ENCODE measurements around the gene UBE2L6. TPM values are rescaled to one million over a fixed set of nuclear protein-coding genes. Genes with fewer than 3 reads are reported as not detected.
"Not testable (repeated sequence)": the region's sequence is repeated elsewhere in the genome, so short reads cannot be mapped to it uniquely, and the experiment has no call there.

The UBE2L6 gene
- total and polyA plus RNA-seq, 2 donors, result 25.6 to 76.8 TPM

DNA sequence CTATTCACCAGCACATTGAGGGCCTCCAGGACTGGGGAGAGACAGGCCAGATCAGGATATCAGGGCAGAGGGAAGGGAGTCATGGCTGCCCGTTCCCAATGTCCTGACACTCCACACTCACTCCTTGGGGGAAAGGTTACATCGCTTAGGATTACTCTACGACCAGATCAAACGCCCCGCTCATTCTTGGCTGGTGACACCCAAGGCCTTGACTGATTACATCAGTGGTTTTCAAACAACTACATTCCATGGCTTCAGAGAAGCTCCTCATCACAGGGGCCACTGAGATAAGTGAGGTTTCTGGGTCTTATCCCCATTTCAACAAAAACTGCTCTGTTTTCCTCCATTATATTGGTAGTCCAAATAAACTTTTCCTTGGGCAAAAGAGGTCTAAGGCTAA, 15.0 kb downstream of the UBE2L6 start:
- DNase-seq (ENCODE audit: extremely low spot score), result no peak
- no peaks in the 10 kb centered on the region for H3K4me1 ChIP-seq (ENCODE audit: insufficient read depth)
- no peak overlapping the region for H3K4me3 ChIP-seq (ENCODE audit: low read depth, low read length)
- WGBS, result 80% methylated on average over 5 of the region's 5 CpGs
- no peak overlapping the region for H3K27ac ChIP-seq (ENCODE audit: low read depth)
- peaks cover 6% of the 10 kb centered on the region for H3K36me3 ChIP-seq (ENCODE audit: insufficient read depth)

DNA sequence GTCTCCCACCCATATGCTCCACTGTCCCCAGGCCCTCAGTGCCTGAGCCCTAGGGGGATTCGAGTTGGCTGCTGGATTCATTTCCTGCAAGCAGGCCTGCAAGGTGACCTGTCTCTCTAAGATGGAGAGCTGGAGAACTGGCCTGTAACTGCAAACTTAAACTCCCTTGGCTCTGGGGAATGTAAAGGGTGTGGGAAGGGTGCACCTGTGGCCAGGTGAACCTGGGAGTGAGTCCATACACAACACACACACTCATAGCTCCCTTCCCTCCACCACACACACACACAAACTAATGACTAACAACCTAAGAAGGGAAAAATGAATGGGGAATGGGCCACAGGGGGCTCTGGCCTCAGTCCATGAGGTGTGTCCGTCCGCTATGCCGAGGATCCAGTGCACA, 15.5 kb downstream of the UBE2L6 start:
- H3K4me1 ChIP-seq (ENCODE audit: insufficient read depth), result no peaks in the 10 kb centered on the region
- WGBS, result 96% methylated on average over 4 of the region's 4 CpGs
- no peak for DNase-seq (ENCODE audit: extremely low spot score)
- H3K4me3 ChIP-seq (ENCODE audit: low read depth, low read length), result no peak overlapping the region
- H3K36me3 ChIP-seq (ENCODE audit: insufficient read depth), result peaks cover 6% of the 10 kb centered on the region
- H3K27ac ChIP-seq (ENCODE audit: low read depth), result no peak overlapping the region

DNA sequence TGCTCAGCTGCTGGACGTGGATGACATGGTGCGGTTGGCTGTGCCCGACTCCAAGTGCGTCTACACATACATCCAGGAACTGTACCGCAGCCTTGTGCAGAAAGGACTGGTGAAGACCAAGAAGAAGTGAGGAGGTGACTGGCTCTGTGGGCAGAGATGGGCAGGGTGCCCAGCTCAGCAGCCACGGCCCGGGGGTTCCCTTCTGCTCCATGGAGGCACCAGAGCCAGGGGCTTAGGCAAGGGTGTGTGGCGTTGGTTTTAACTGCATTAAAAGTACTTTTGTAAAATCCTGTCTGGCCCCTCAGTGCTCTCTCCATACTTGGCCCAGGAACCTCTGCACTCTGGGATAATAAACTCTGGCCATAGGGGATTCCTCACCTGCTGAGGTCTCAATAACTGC, 17.5 kb downstream of the UBE2L6 start:
- DNase-seq (ENCODE audit: extremely low spot score), result no peak
- Histone ChIP-seq H3K4me1 (ENCODE audit: insufficient read depth) (no peaks in the 10 kb centered on the region), H3K4me3 (ENCODE audit: low read depth, low read length) (no peak overlapping the region), H3K27ac (ENCODE audit: low read depth) (no peak overlapping the region), H3K36me3 (ENCODE audit: insufficient read depth) (peaks cover 6% of the 10 kb centered on the region)
- WGBS, result 87% methylated on average over 8 of the region's 8 CpGs

DNA sequence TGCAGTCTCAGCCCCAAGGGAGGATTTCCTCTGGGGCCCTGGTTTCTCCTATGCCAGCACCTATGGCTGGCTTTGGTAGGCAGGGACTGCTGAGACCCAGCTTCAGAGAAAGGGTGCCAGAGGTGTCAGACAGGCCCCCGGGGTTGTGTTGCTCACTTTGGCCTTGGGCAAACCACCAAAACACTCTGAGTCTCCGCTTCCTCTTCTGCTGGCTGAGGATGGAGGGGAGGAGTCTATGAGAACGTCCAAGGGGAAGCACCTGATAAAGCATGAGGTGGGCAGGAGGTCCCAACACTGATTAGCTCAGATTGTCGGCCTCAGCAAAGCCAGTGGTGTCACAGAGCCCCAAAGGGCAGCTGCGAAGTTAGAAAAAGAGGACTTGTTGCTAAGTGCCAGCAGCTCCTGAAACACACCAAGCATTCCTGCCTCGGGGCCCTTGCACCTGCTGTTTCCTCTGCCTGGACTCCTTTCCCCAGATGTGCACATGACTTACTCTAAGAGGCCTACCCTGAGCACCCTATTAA, 19.6 kb downstream of the UBE2L6 start:
- H3K4me3 ChIP-seq (ENCODE audit: low read depth, low read length), result no peak overlapping the region
- H3K4me1 ChIP-seq (ENCODE audit: insufficient read depth), result no peaks in the 10 kb centered on the region
- no peak overlapping the region for H3K27ac ChIP-seq (ENCODE audit: low read depth)
- DNase-seq (ENCODE audit: extremely low spot score), result no peak
- WGBS, result 52% methylated on average over 6 of the region's 6 CpGs
- peaks cover 6% of the 10 kb centered on the region for H3K36me3 ChIP-seq (ENCODE audit: insufficient read depth)

DNA sequence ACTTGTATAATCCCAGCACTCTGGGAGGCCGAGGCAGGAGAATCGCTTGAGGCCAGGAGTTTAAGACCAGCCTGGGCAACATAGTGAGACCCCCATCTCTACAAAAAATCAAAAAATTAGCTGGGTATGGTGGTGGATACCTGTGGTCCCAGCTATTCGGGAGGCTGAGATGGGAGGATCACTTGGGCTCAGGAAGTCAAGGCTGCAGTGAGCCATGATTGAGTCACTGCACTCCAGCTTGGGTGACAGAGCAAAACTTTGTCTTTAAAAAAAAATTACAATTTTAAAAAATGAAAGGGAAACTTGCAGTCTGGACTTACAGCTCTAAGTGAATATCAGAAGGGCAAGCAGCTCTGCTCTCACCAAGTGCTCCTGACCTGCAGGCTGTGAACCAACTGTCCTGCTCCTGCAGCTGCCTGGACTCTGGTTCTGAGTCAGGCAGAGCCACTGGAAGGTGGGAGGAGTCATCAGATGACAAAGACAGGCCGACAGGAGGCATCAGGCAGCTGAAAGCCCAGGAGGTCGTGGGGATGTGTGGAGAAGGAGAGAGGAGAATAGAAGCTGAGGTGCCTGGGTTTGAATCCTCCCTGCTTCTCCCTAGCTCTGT, 20.5 kb downstream of the UBE2L6 start:
- Histone ChIP-seq H3K4me3 (ENCODE audit: low read depth, low read length) (no peak overlapping the region), H3K4me1 (ENCODE audit: insufficient read depth) (no peaks in the 10 kb centered on the region), H3K36me3 (ENCODE audit: insufficient read depth) (peaks cover 2% of the 10 kb centered on the region), H3K27ac (ENCODE audit: low read depth) (no peak overlapping the region)
- no peak for DNase-seq (ENCODE audit: extremely low spot score)
- WGBS, result 61% methylated on average over 5 of the region's 5 CpGs

DNA sequence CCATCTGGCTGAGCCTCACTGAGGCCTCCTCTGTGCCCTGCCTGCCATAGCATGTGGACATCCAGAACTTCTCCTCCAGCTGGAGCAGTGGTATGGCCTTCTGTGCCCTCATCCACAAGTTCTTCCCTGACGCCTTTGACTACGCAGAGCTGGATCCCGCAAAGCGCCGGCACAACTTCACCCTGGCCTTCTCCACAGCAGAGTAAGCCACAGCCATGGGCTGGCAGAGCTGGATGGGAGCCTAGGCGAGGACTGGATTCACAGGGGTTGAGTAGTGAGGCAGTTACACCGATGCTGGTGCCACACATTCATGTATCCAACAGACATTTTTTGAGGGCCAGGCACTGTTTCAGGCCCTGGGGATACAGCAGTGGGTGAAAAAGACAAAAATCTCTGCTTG, 21.0 kb downstream of the UBE2L6 start:
- Histone ChIP-seq H3K4me1 (ENCODE audit: insufficient read depth) (no peaks in the 10 kb centered on the region), H3K4me3 (ENCODE audit: low read depth, low read length) (no peak overlapping the region), H3K27ac (ENCODE audit: low read depth) (no peak overlapping the region), H3K36me3 (ENCODE audit: insufficient read depth) (no peaks in the 10 kb centered on the region)
- WGBS, result 96% methylated on average over 7 of the region's 7 CpGs
- DNase-seq (ENCODE audit: extremely low spot score), result no peak

DNA sequence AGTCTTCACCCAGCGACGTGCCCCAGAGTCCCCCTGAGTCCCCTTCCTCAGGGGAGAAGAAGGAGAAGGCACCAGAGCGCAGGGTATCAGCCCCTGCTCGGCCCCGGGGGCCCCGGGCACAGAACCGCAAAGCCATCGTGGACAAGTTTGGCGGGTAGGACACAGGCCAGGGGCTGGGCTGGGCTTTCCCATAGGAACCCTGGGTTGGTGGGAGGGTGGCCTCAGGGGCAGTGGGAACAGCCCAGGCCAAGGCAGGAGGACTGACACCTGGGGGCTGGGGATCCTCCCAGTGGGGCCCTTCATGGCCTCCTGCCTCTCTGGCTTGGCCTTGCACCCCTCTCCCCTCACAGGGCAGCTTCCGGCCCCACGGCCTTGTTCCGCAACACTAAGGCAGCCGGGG, 21.6 kb downstream of the UBE2L6 start:
- no peak for DNase-seq (ENCODE audit: extremely low spot score)
- H3K27ac ChIP-seq (ENCODE audit: low read depth), result no peak overlapping the region
- no peak overlapping the region for H3K4me3 ChIP-seq (ENCODE audit: low read depth, low read length)
- no peaks in the 10 kb centered on the region for H3K36me3 ChIP-seq (ENCODE audit: insufficient read depth)
- no peaks in the 10 kb centered on the region for H3K4me1 ChIP-seq (ENCODE audit: insufficient read depth)
- 89% methylated on average over 13 of the region's 13 CpGs for WGBS

DNA sequence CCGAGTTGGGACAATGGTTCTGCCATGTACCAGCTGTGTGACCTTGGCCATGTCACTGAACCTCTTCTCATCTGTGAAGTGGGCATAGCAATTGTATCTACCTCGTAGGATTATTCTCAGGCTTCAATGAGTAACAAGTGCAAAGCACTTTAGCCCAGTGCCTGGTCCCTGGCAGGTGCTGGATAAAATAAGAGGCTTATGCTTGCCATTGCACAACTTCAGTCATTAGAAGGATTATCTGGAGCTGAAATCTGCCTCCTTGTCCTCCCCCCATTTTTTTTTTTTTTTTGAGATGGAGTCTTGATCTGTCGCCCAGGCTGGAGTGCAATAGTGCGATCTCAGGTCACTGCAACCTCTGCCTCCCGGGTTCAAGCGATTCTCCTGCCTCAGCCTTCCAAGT, 22.9 kb downstream of the UBE2L6 start:
- Histone ChIP-seq H3K4me1 (ENCODE audit: insufficient read depth) (no peaks in the 10 kb centered on the region), H3K27ac (ENCODE audit: low read depth) (no peak overlapping the region), H3K4me3 (ENCODE audit: low read depth, low read length) (no peak overlapping the region), H3K36me3 (ENCODE audit: insufficient read depth) (no peaks in the 10 kb centered on the region)
- WGBS, result 88% methylated on average over 6 of the region's 6 CpGs
- no peak for DNase-seq (ENCODE audit: extremely low spot score)

DNA sequence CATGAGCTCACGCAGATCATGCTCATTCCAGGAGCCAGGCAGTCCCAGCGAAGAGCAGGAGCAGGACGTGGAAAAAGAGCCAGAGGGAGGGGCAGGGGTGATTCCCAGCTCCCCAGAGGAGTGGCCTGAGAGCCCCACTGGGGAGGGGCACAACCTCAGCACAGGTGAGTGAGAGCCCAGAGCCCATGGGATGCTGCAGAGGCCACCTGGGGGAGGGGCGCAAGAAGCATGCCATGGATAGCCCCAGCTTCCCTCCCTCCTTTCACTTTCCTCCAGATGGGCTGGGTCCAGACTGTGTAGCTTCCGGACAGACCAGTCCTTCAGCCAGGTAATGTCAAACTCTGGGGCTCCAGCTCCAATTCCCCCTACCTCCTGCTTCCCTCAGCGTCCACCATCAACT, 23.9 kb downstream of the UBE2L6 start:
- Histone ChIP-seq H3K27ac (ENCODE audit: low read depth) (no peak overlapping the region), H3K36me3 (ENCODE audit: insufficient read depth) (no peaks in the 10 kb centered on the region), H3K4me1 (ENCODE audit: insufficient read depth) (no peaks in the 10 kb centered on the region), H3K4me3 (ENCODE audit: low read depth, low read length) (no peak overlapping the region)
- 43% methylated on average over 6 of the region's 6 CpGs for WGBS
- DNase-seq (ENCODE audit: extremely low spot score), result no peak

DNA sequence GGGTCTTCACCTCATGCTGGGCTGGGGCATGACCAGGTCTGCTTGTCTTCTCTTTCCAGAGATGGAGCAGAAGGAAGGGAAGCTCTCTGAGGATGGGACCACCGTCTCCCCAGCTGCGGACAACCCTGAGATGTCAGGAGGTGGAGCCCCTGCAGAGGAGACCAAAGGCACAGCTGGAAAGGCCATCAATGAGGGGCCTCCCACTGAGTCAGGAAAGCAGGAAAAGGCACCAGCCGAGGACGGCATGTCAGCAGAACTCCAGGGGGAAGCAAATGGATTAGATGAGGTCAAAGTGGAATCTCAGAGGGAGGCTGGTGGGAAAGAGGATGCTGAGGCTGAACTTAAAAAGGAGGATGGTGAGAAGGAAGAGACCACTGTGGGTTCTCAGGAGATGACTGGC, 24.9 kb downstream of the UBE2L6 start:
- DNase-seq (ENCODE audit: extremely low spot score), result no peak
- no peak overlapping the region for H3K27ac ChIP-seq (ENCODE audit: low read depth)
- WGBS, result 42% methylated on average over 4 of the region's 4 CpGs
- no peak overlapping the region for H3K4me3 ChIP-seq (ENCODE audit: low read depth, low read length)
- no peaks in the 10 kb centered on the region for H3K4me1 ChIP-seq (ENCODE audit: insufficient read depth)
- no peaks in the 10 kb centered on the region for H3K36me3 ChIP-seq (ENCODE audit: insufficient read depth)

DNA sequence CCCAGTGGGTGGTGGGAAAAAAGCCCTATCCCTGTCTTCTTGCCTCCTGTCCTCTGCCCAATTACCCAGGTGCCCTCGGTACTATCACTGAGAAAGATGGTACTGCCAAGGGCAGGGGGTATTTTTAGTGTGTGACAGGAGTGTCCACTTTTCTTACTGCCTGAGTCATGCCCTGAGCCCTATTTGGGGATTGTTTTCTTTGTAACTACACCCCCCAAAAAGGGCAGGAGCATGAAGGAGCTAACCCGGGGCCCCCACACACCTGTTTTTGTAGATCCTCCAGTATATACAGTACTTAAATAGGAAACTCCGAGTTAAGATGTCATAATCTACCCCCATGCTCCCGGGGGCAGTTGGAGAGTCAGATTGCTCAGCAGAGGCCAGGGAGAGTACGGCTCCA, 26.3 kb downstream of the UBE2L6 start:
- no peaks in the 10 kb centered on the region for H3K36me3 ChIP-seq (ENCODE audit: insufficient read depth)
- 80% methylated on average over 5 of the region's 5 CpGs for WGBS
- no peak overlapping the region for H3K27ac ChIP-seq (ENCODE audit: low read depth)
- DNase-seq (ENCODE audit: extremely low spot score), result no peak
- no peaks in the 10 kb centered on the region for H3K4me1 ChIP-seq (ENCODE audit: insufficient read depth)
- no peak overlapping the region for H3K4me3 ChIP-seq (ENCODE audit: low read depth, low read length)

DNA sequence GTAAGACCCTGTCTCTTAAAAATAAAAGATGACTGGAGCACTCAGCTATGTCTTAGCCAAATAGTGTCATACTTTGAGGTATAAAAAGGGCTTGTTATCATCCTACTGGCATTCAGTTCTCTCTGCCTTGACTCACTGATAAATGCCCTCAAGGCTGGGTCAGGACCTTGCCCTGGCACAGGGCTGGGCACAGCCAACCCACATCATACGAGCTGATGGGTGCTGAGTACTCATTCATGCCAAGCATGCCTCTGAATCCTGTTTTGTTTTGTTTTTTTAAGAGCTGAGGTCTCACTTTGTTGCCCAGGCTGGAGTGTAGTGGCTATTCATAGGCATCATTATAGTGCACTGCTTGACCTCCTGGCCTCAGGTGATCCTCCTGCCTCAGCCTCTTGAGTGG, 28.1 kb downstream of the UBE2L6 start:
- Histone ChIP-seq H3K4me1 (ENCODE audit: insufficient read depth) (no peaks in the 10 kb centered on the region), H3K27ac (ENCODE audit: low read depth) (no peak overlapping the region), H3K4me3 (ENCODE audit: low read depth, low read length) (no peak overlapping the region), H3K36me3 (ENCODE audit: insufficient read depth) (no peaks in the 10 kb centered on the region)
- WGBS, result 68% methylated on average over 1 of the region's 1 CpG
- no peak for DNase-seq (ENCODE audit: extremely low spot score)

DNA sequence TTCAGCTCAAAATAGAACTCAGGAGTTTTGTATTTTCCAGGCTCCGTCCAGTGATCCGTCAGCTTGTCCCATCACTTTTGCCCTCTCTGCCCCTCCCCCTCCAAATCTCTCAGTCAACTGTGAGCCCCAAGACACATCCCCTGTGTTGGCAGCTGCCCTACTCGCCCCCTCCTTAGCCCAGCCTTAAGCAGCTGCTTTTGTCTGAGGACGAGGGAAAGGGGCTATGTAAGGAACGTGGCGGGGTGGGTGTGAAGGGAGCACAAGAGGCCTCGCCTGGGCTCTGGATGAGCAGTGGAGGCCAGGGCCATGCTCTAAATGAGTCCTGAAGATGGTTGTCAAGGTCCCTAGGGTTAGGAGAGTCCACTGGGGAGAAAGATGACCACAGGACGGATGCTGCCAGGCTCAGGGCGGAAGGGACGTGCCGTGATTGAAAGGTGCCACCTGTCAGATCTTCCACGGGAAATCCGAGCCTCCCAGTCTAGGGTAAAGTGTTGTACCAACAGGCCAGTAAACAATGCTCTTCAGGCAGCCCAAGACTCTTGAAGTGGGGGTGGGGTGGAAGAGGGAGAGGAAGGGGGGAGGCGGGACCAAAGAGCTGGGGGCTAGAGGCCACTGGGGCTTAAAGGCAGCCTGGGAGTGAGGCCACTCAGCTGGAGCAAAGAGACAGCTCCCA, 30.4 kb downstream of the UBE2L6 start, which contains the start of gene SMTNL1:
Gene SMTNL1, plus strand, starts transcription at position 649 of the 673 bp plus-strand sequence. CDS start 5,048 bp downstream, outside the sequence.
- no peaks in the 10 kb centered on the region for H3K36me3 ChIP-seq (ENCODE audit: insufficient read depth)
- no peak for DNase-seq (ENCODE audit: extremely low spot score)
- WGBS, result 56% methylated on average over 14 of the region's 14 CpGs
- H3K27ac ChIP-seq (ENCODE audit: low read depth), result no peak within 1 kb of the TSS
- H3K4me1 ChIP-seq (ENCODE audit: insufficient read depth), result no peaks in the 10 kb centered on the region
- H3K4me3 ChIP-seq (ENCODE audit: low read depth, low read length), result no peak within 1 kb of the TSS

DNA sequence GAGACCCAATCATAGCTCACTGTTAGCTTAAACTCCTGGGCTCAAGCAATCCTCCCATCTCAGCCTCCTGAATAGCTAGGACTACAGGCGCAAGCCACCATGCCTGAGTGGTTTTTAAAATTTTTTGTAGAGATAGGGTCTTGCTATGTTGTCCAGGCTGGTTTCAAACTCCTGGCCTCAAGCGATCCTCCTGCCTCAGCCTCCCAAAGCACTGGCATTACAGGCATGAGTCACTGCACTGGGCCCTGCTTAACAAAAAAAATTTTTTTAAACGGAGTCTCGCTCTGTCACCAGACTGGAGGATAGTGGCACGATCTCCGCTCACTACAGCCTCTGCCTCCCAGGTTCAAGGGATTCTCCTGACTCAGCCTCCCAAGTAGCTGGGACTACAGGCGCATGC, 33.0 kb downstream of the UBE2L6 start:
- H3K36me3 ChIP-seq (ENCODE audit: insufficient read depth); H3K27ac ChIP-seq (ENCODE audit: low read depth); DNase-seq (ENCODE audit: extremely low spot score); H3K4me3 ChIP-seq (ENCODE audit: low read depth, low read length); H3K4me1 ChIP-seq (ENCODE audit: insufficient read depth): not testable (repeated sequence)
- WGBS, result 94% methylated on average over 7 of the region's 7 CpGs
